H1 (cell line): Measurements from ENCODE around the gene P4HA3. TPM values are rescaled to one million over a fixed set of nuclear protein-coding genes. Genes with fewer than 3 reads are reported as not detected.

ENCODE experiments used
- CTCF ChIA-PET: fragments of 300-600 bp; sonication (Branson Sonifier 250); formaldehyde crosslinking; loops from one replicate; lab custom pipeline; 2021; ENCODE audit not compliant: partially characterized antibody; lab: Charles Lee
- POLR2A ChIA-PET: fragments of 300-600 bp; sonication (Branson Sonifier 250); formaldehyde crosslinking; loops from one replicate; lab custom pipeline; 2021; ENCODE audit warnings: inconsistent platforms; ENCODE audit not compliant: partially characterized antibody; lab: Charles Lee
- DNase-seq, 2 experiments: peaks; one replicate each; pipeline versions ENCODE4 v3.0.0 to v3.0.0-alpha.2; 2010 to 2022; ENCODE audit warnings: low spot score in 2 of 2, low read depth in 1 of 2, mixed read lengths in 1 of 2
- FAIRE-seq: peaks from 2 replicates; lab custom pipeline; 2011; peaks lifted over from hg19 to GRCh38; lab: Jason Lieb, UNC
- H2AFZ ChIP-seq: 2 replicates; pipeline ENCODE4 v1.8.1; 2012; ENCODE audit warnings: low read length, inconsistent platforms
- H2AK5ac ChIP-seq: 2 replicates; pipeline ENCODE4 v1.6.1; 2013; ENCODE audit warnings: low read depth, low read length
- H2BK120ac ChIP-seq: replicated peaks from 2 replicates; pipeline ENCODE3; 2013; ENCODE audit warnings: low read depth, low read length, inconsistent platforms
- H2BK12ac ChIP-seq: 2 replicates; pipeline ENCODE4 v1.6.1; 2013; ENCODE audit warnings: low read depth, low read length
- H2BK15ac ChIP-seq: 2 replicates; pipeline ENCODE4 v1.6.1; 2013; ENCODE audit warnings: low read length
- H2BK20ac ChIP-seq: 2 replicates; pipeline ENCODE4 v1.6.1; 2013; ENCODE audit warnings: low read length
- H2BK5ac ChIP-seq: 2 replicates; pipeline ENCODE4 v1.6.1; 2013; ENCODE audit warnings: low read depth, low read length
- H3K14ac ChIP-seq: 2 replicates; pipeline ENCODE4 v1.6.1; 2013; ENCODE audit warnings: inconsistent platforms; ENCODE audit not compliant: insufficient read length
- H3K18ac ChIP-seq: 2 replicates; pipeline ENCODE4 v1.6.1; 2013; ENCODE audit warnings: low read length; ENCODE audit errors: extremely low read depth
- H3K23ac ChIP-seq: 2 replicates; pipeline ENCODE4 v1.6.1; 2013; ENCODE audit warnings: inconsistent platforms; ENCODE audit not compliant: insufficient read length
- H3K23me2 ChIP-seq: 2 replicates; pipeline ENCODE4 v1.6.1; 2013; ENCODE audit warnings: low read depth, low read length
- H3K27ac ChIP-seq: 2 replicates; pipeline ENCODE4 v1.6.1; 2011; ENCODE audit warnings: low read depth, low read length, inconsistent platforms
- H3K27me3 ChIP-seq, 4 experiments: replicated peaks in 1 of 4; 1 replicate in 1 of 4; 2 replicates in 3 of 4; pipeline versions ENCODE4 v1.6.1 to v1.8.1; 2011 to 2013; ENCODE audit warnings: low read length in 3 of 4, mild to moderate bottlenecking in 3 of 4, inconsistent platforms in 2 of 4, mixed read lengths in 2 of 4, moderate library complexity in 1 of 4; ENCODE audit not compliant: control insufficient read depth in 3 of 4, insufficient read depth in 3 of 4; ENCODE audit errors: extremely low read depth in 1 of 4
- H3K36me3 ChIP-seq, 4 experiments: 2 replicates each; pipeline versions ENCODE4 v1.6.1 to v1.8.1; 2011 to 2013; ENCODE audit warnings: mild to moderate bottlenecking in 4 of 4, low read length in 3 of 4, moderate library complexity in 2 of 4, control low read depth in 1 of 4, inconsistent platforms in 1 of 4; ENCODE audit not compliant: insufficient read depth in 4 of 4, control insufficient read depth in 2 of 4
- H3K4ac ChIP-seq: replicated peaks from 2 replicates; pipeline ENCODE3; 2013; ENCODE audit warnings: low read length, low read depth, mixed read lengths, inconsistent platforms; ENCODE audit not compliant: insufficient read length
- H3K4me1 ChIP-seq, 4 experiments: replicated peaks in 1 of 4; 1 replicate in 1 of 4; 2 replicates in 3 of 4; pipeline versions ENCODE4 v1.6.1 to v1.8.1; 2011 to 2013; ENCODE audit warnings: low read length in 3 of 4, inconsistent platforms in 2 of 4, mixed read lengths in 1 of 4; ENCODE audit not compliant: insufficient read depth in 4 of 4, control insufficient read depth in 3 of 4
- H3K4me2 ChIP-seq, 2 experiments: 2 replicates each; pipeline versions ENCODE4 v1.6.1 to v1.8.1; 2011 to 2013; ENCODE audit warnings: low read depth in 2 of 2, low read length in 2 of 2, control low read depth in 1 of 2, inconsistent platforms in 1 of 2, mild to moderate bottlenecking in 1 of 2; ENCODE audit not compliant: insufficient read depth in 1 of 2
- H3K4me3 ChIP-seq, 4 experiments: fragments of 200-600, 300-600 bp in 1 of 4; sonication (generic), shearing (Covaris generic), sonication (Bioruptor Twin) in 1 of 4; 2 replicates each; pipeline versions ENCODE4 v1.5.1 to v1.8.1; 2011 to 2016; ENCODE audit warnings: low read length in 4 of 4, low read depth in 3 of 4, control low read depth in 2 of 4, inconsistent platforms in 2 of 4, mild to moderate bottlenecking in 2 of 4, mixed read lengths in 1 of 4, moderate library complexity in 1 of 4; ENCODE audit not compliant: insufficient read depth in 2 of 4; ENCODE audit errors: extremely low read depth in 1 of 4
- H3K56ac ChIP-seq: replicated peaks from 2 replicates; pipeline ENCODE3; 2013; ENCODE audit warnings: low read depth, mild to moderate bottlenecking, mixed read lengths, low read length, inconsistent platforms; ENCODE audit not compliant: insufficient read length
- H3K79me1 ChIP-seq: 2 replicates; pipeline ENCODE4 v1.6.1; 2013; ENCODE audit warnings: low read depth, low read length, control low read depth
- H3K79me2 ChIP-seq, 2 experiments: 2 replicates each; pipeline versions ENCODE4 v1.6.1 to v1.8.1; 2012 to 2013; ENCODE audit warnings: low read length in 2 of 2, mild to moderate bottlenecking in 2 of 2, inconsistent platforms in 1 of 2; ENCODE audit not compliant: insufficient read depth in 2 of 2, control insufficient read depth in 1 of 2
- H3K9ac ChIP-seq, 4 experiments: replicated peaks in 1 of 4; 1 replicate in 1 of 4; 2 replicates in 3 of 4; pipeline versions ENCODE4 v1.6.1 to v1.8.1; 2011 to 2013; ENCODE audit warnings: low read depth in 3 of 4, low read length in 3 of 4, control low read depth in 2 of 4, mild to moderate bottlenecking in 2 of 4, moderate library complexity in 2 of 4, inconsistent platforms in 1 of 4; ENCODE audit errors: extremely low read depth in 1 of 4
- H3K9me3 ChIP-seq, 2 experiments: 2 replicates each; pipeline versions ENCODE4 v1.6.1 to v1.8.1; 2012 to 2013; ENCODE audit warnings: mild to moderate bottlenecking in 2 of 2, moderate library complexity in 2 of 2, control low read depth in 1 of 2, inconsistent platforms in 1 of 2, low read depth in 1 of 2, low read length in 1 of 2, mixed read lengths in 1 of 2; ENCODE audit not compliant: insufficient read depth in 2 of 2
- H4K20me1 ChIP-seq, 2 experiments: replicated peaks in 1 of 2; 2 replicates each; pipeline versions ENCODE3 to v1.8.1; 2011 to 2013; ENCODE audit warnings: inconsistent platforms in 2 of 2, low read length in 2 of 2, mild to moderate bottlenecking in 1 of 2; ENCODE audit not compliant: insufficient read depth in 2 of 2, control insufficient read depth in 1 of 2
- H4K5ac ChIP-seq: 2 replicates; pipeline ENCODE4 v1.6.1; 2013; ENCODE audit warnings: low read length, low read depth, mixed read lengths, inconsistent platforms; ENCODE audit not compliant: insufficient read length
- H4K8ac ChIP-seq: 2 replicates; pipeline ENCODE4 v1.8.0; 2013; ENCODE audit warnings: mild to moderate bottlenecking, moderate library complexity, low read length, inconsistent platforms; ENCODE audit not compliant: insufficient read depth; ENCODE audit errors: extremely low read depth
- H4K91ac ChIP-seq: replicated peaks from 2 replicates; pipeline ENCODE3; 2013; ENCODE audit warnings: low read length, mixed read lengths, inconsistent platforms; ENCODE audit not compliant: insufficient read length
- ASH2L ChIP-seq: fragments of 200-600, 300-600 bp; sonication (generic); IDR thresholded peaks from one replicate; pipeline ENCODE4 v1.7.1; 2017; ENCODE audit warnings: low read length
- CBX8 ChIP-seq: fragments of 300-800, 300-1000 bp; sonication (generic); IDR thresholded peaks from 2 replicates; pipeline ENCODE4 v1.7.1; 2016; ENCODE audit warnings: low read depth, low read length, borderline replicate concordance
- CHD1 ChIP-seq: IDR thresholded peaks from 2 replicates; pipeline ENCODE4 v1.6.1; 2012; ENCODE audit warnings: low read depth, low read length, improper control_type of control experiment
- CREB1 ChIP-seq: IDR thresholded peaks from 2 replicates; pipeline ENCODE4 v1.6.1; 2012; ENCODE audit warnings: inconsistent platforms
- EP300 ChIP-seq, 2 experiments: IDR thresholded peaks; 1 replicate in 1 of 2; 2 replicates in 1 of 2; pipeline ENCODE4 v1.6.1; 2011 to 2012; ENCODE audit warnings: low read depth in 2 of 2, low read length in 2 of 2, mild to moderate bottlenecking in 2 of 2, borderline replicate concordance in 1 of 2, inconsistent platforms in 1 of 2, moderate library complexity in 1 of 2
- FOSL1 ChIP-seq: IDR thresholded peaks from 2 replicates; pipeline ENCODE4 v1.6.1; 2011; ENCODE audit warnings: mild to moderate bottlenecking, low read depth, low read length, moderate library complexity; ENCODE audit not compliant: insufficient read depth
- RNF2 ChIP-seq: fragments of 200-900, 300-1000 bp; sonication (generic); IDR thresholded peaks from 2 replicates; pipeline ENCODE4 v1.7.1; 2016; ENCODE audit warnings: borderline replicate concordance, low read depth, mild to moderate bottlenecking, antibody characterized with exemption, low read length; ENCODE audit not compliant: poor library complexity, severe bottlenecking; ENCODE audit errors: missing control alignments
- RXRA ChIP-seq: IDR thresholded peaks from 2 replicates; pipeline ENCODE4 v1.6.1; 2011; ENCODE audit warnings: low read depth, mild to moderate bottlenecking, low read length, moderate library complexity; ENCODE audit not compliant: insufficient read depth
- SIN3A ChIP-seq, 2 experiments: IDR thresholded peaks in 1 of 2; conservative IDR thresholded peaks in 1 of 2; 2 replicates each; pipeline ENCODE4 v1.6.1; 2011 to 2012; ENCODE audit warnings: low read length in 2 of 2, improper control_type of control experiment in 1 of 2, low read depth in 1 of 2, mild to moderate bottlenecking in 1 of 2
- SP4 ChIP-seq: IDR thresholded peaks from 2 replicates; pipeline ENCODE4 v1.6.1; 2012; ENCODE audit warnings: low read length, inconsistent platforms
- SUZ12 ChIP-seq: fragments of 200-600 bp; sonication (generic); IDR thresholded peaks from 2 replicates; pipeline ENCODE4 v1.6.1; 2012; ENCODE audit warnings: mild to moderate bottlenecking, inconsistent platforms, low read length, moderate library complexity, mixed read lengths
- TAF7 ChIP-seq: optimal IDR thresholded peaks from 2 replicates; pipeline ENCODE3; 2011; ENCODE audit warnings: low read depth, mild to moderate bottlenecking, inconsistent platforms, low read length, moderate library complexity, borderline replicate concordance
- TBP ChIP-seq: IDR thresholded peaks from 2 replicates; pipeline ENCODE4 v1.6.1; 2011; ENCODE audit warnings: low read depth, low read length, improper control_type of control experiment
- TCF12 ChIP-seq: IDR thresholded peaks from 2 replicates; pipeline ENCODE4 v1.6.1; 2011; ENCODE audit warnings: low read depth, mild to moderate bottlenecking, low read length
- TEAD4 ChIP-seq: IDR thresholded peaks from 2 replicates; pipeline ENCODE4 v1.6.1; 2012; ENCODE audit warnings: low read depth, low read length, inconsistent platforms, mixed read lengths
- whole genome bisulfite sequencing, 2 experiments: shearing (Covaris generic) in 1 of 2; methylation state at CpG; one replicate each; pipeline versions ENCODE4 v1.1.6 to v1.1.7; 2013 to 2015; ENCODE audit warnings: low lambda C conversion rate in 2 of 2, mixed read lengths in 2 of 2, inconsistent platforms in 1 of 2, low coverage in 1 of 2, missing lambda C conversion rate in 1 of 2; ENCODE audit not compliant: insufficient replicate concordance in 2 of 2, insufficient coverage in 1 of 2, insufficient read length in 1 of 2; ENCODE audit errors: extremely low coverage in 1 of 2, missing lambda C conversion rate in 1 of 2; 5-methylcytosine and 5-hydroxymethylcytosine counted together
- polyA plus RNA-seq, 7 experiments: library from polyadenylated mRNA; depleted of rRNA in 3 of 7; stranded (reverse) in 5 of 7; unstranded in 2 of 7; fragments of >200 nt in 5 of 7; fragments of 200-250 nt in 2 of 7; gene quantifications; 1 replicate in 5 of 7; 2 replicates in 1 of 7; 4 replicates in 1 of 7; pipeline versions ENCODE4 v1.2.1 to v1.2.3, GENCODE V29; 2011 to 2013; ENCODE audit warnings: missing spikeins in 2 of 7, mixed read lengths in 2 of 7
- total RNA-seq: library from RNA; stranded (reverse); fragmentation: NEBNext Ultra II Directional; extraction: Animal tissue kit (Norgen Biotek cat#: 25700); gene quantifications from 2 replicates; pipeline ENCODE4 v1.2.1, GENCODE V29; 2021

The P4HA3 gene
- total and polyA plus RNA-seq, 2 of the 8 experiments (the other 6 are each of a cell fraction or from before 2014, with no cell fraction given) = 0.06 TPM; not detected in 1

GRCh38 chr11:74299015-74299414 lies 12.4 kb downstream of the P4HA3 start:
- no peak overlapping the region for H2BK12ac ChIP-seq
- no peak overlapping the region for H3K23ac ChIP-seq
- WGBS, 2 experiments = 90% methylated on average over 3 of the region's 3 CpGs; no CpG with 5 or more reads in 1 of the 2 experiments
- H2AK5ac ChIP-seq = no peak overlapping the region
- no peaks in the 10 kb centered on the region for H3K23me2 ChIP-seq
- H3K36me3 ChIP-seq = no peaks in the 10 kb centered on the region
- H3K14ac ChIP-seq = no peak overlapping the region
- no peak overlapping the region for H3K9ac ChIP-seq
- no peak for DNase-seq
- no peaks in the 10 kb centered on the region for H3K79me1 ChIP-seq
- H3K4me3 ChIP-seq = no peak overlapping the region
- CTCF ChIA-PET = interaction anchor here (0.9 to 3.1 kb wide), 6 partner anchors 11 to 154 kb away, joined by 3 to 16 read pairs (median 4); no protein-coding TSS in a partner anchor
- no peak overlapping the region for H4K8ac ChIP-seq
- H3K79me2 ChIP-seq = no peaks in the 10 kb centered on the region
- H2BK20ac ChIP-seq = no peak overlapping the region
- no peak overlapping the region for H2BK15ac ChIP-seq
- H3K27me3 ChIP-seq = no peaks in the 10 kb centered on the region
- no peak for FAIRE-seq
- H4K5ac ChIP-seq = no peak overlapping the region
- H2BK120ac ChIP-seq = no peak overlapping the region
- H3K4me2 ChIP-seq = no peak overlapping the region
- H3K4ac ChIP-seq = no peak overlapping the region
- no peaks in the 10 kb centered on the region for H3K4me1 ChIP-seq
- no peak overlapping the region for H2AFZ ChIP-seq
- H4K20me1 ChIP-seq = no peaks in the 10 kb centered on the region
- H3K27ac ChIP-seq = no peak overlapping the region
- H4K91ac ChIP-seq = no peak overlapping the region
- POLR2A ChIA-PET = no interaction called here
- no peak overlapping the region for H2BK5ac ChIP-seq
- H3K9me3 ChIP-seq = no peaks in the 10 kb centered on the region
- H3K18ac ChIP-seq = no peak overlapping the region
- no peak overlapping the region for H3K56ac ChIP-seq
- no peak for TF ChIP-seq EP300 (IDR thresholded peaks at IDR 0.05; ENCODE audit: borderline replicate concordance in 1 of 2, low read depth in 2 of 2, low read length in 2 of 2)
- TF ChIP-seq TEAD4 = no peak
- no peak for TF ChIP-seq FOSL1
- no peak for TF ChIP-seq TCF12
- no peak for TF ChIP-seq CBX8
- TF ChIP-seq ASH2L = no peak
- no peak for TF ChIP-seq SP4
- no peak for TF ChIP-seq RNF2
- TF ChIP-seq RXRA = no peak
- no peak for TF ChIP-seq SUZ12
- TF ChIP-seq TAF7 = no peak
- TF ChIP-seq TBP = no peak
- TF ChIP-seq CREB1 = no peak
- TF ChIP-seq CHD1 = no peak
- no peak for TF ChIP-seq SIN3A (conservative IDR thresholded peaks at IDR 0.05 in 1 of 2, IDR thresholded peaks at IDR 0.05 in 1 of 2; ENCODE audit: low read depth in 1 of 2, low read length in 2 of 2)
